B cell (primary cell): ENCODE data around the gene TCF15. TPM values are rescaled to one million over a fixed set of nuclear protein-coding genes. Genes with fewer than 3 reads are reported as not detected.

Experiments used
- ATAC-seq: fragments of 200-7000 bp; cut with Tn5 transposase; one replicate; pipeline ENCODE4 v1.10.0; 2021; ENCODE audit warnings: low read depth, mild to moderate bottlenecking, moderate number of reproducible peaks, moderate library complexity
- CTCF ChIA-PET: fragments of 350-600 bp; sonication (Branson Sonifier 250); formaldehyde crosslinking; loops from one replicate; lab custom pipeline; 2021; ENCODE audit warnings: antibody characterized with exemption, inconsistent platforms; lab: Charles Lee
- POLR2A ChIA-PET: fragments of 350-600 bp; sonication (Branson Sonifier 250); formaldehyde crosslinking; loops from one replicate; lab custom pipeline; 2021; ENCODE audit warnings: antibody characterized with exemption; lab: Charles Lee
- DNase-seq: peaks from one replicate; pipeline ENCODE4 v3.0.0; 2013
- H2AFZ ChIP-seq: 2 replicates; pipeline ENCODE4 v1.6.1; 2012; ENCODE audit warnings: mild to moderate bottlenecking, low read depth, low read length; ENCODE audit not compliant: insufficient read depth, poor library complexity, severe bottlenecking
- H3K27ac ChIP-seq, 2 donors: 1 replicate in 1 of 2; 2 replicates in 1 of 2; pipeline ENCODE4 v1.5.1; 2012 to 2013; ENCODE audit warnings: low read length in 2 of 2, mild to moderate bottlenecking in 2 of 2, moderate library complexity in 1 of 2
- H3K27me3 ChIP-seq, 4 experiments: fragments of 200-600 bp in 1 of 4; sonication (generic) in 1 of 4; replicated peaks in 1 of 4; 1 replicate in 2 of 4; 2 replicates in 2 of 4; pipeline versions ENCODE4 v1.6.1 to v1.7.0; 2013 to 2016; ENCODE audit warnings: low read length in 3 of 4, mild to moderate bottlenecking in 2 of 4, mixed read lengths in 1 of 4, moderate library complexity in 1 of 4; ENCODE audit not compliant: insufficient read depth in 4 of 4, control insufficient read depth in 3 of 4; ENCODE audit errors: control extremely low read depth in 1 of 4
- H3K36me3 ChIP-seq, 2 experiments: replicated peaks in 1 of 2; 1 replicate in 1 of 2; 2 replicates in 1 of 2; pipeline versions ENCODE4 v1.6.1 to v1.7.1; 2013; ENCODE audit warnings: low read length in 1 of 2; ENCODE audit not compliant: insufficient read depth in 2 of 2, control insufficient read depth in 1 of 2; ENCODE audit errors: control extremely low read depth in 1 of 2, extremely low read depth in 1 of 2
- H3K4me1 ChIP-seq, 2 donors: fragments of 200-600 bp in 1 of 2; sonication (generic) in 1 of 2; 1 replicate in 1 of 2; 2 replicates in 1 of 2; pipeline versions ENCODE4 v1.5.1 to v1.6.1; 2013 to 2017; ENCODE audit warnings: low read length in 2 of 2; ENCODE audit not compliant: control insufficient read depth in 2 of 2, insufficient read depth in 2 of 2
- H3K4me2 ChIP-seq: replicated peaks from 2 replicates; pipeline ENCODE3; 2012; ENCODE audit warnings: mild to moderate bottlenecking, low read depth, low read length; ENCODE audit not compliant: poor library complexity, severe bottlenecking
- H3K4me3 ChIP-seq, 5 experiments: fragments of 200-600 bp in 1 of 5; sonication (generic) in 1 of 5; 1 replicate in 3 of 5; 2 replicates in 2 of 5; pipeline versions ENCODE4 v1.5.1 to v1.7.0; 2011 to 2016; ENCODE audit warnings: low read length in 4 of 5, mild to moderate bottlenecking in 4 of 5, low read depth in 2 of 5, control low read depth in 1 of 5, moderate library complexity in 1 of 5; ENCODE audit not compliant: insufficient read depth in 1 of 5; ENCODE audit errors: control extremely low read depth in 1 of 5, extremely low read depth in 1 of 5
- H3K79me2 ChIP-seq: fragments of 200-600 bp; sonication (generic); one replicate; pipeline ENCODE4 v1.6.0; 2016; ENCODE audit warnings: low read length; ENCODE audit not compliant: control insufficient read depth, insufficient read depth
- H3K9ac ChIP-seq: fragments of 200-600 bp; sonication (generic); 2 replicates; pipeline ENCODE4 v1.6.1; 2017; ENCODE audit warnings: mild to moderate bottlenecking, low read length, moderate library complexity
- H3K9me3 ChIP-seq, 3 donors: one replicate each; pipeline versions ENCODE4 v1.6.1 to v1.7.1; 2013; ENCODE audit warnings: low read length in 2 of 3; ENCODE audit not compliant: control insufficient read depth in 2 of 3, insufficient read depth in 1 of 3; ENCODE audit errors: control extremely low read depth in 1 of 3
- H4K20me1 ChIP-seq: 2 replicates; pipeline ENCODE4 v1.6.0; 2012; ENCODE audit warnings: mild to moderate bottlenecking, low read length; ENCODE audit not compliant: insufficient read depth, control insufficient read depth, poor library complexity, severe bottlenecking
- H3K27ac Mint-ChIP-seq: one replicate; pipeline ENCODE4 v1.8.0; 2021; ENCODE audit warnings: mixed read lengths
- H3K27me3 Mint-ChIP-seq: one replicate; pipeline ENCODE4 v1.8.0; 2021; ENCODE audit warnings: mixed read lengths
- H3K4me1 Mint-ChIP-seq: one replicate; pipeline ENCODE4 v1.8.0; 2021; ENCODE audit warnings: mixed read lengths
- H3K4me3 Mint-ChIP-seq: one replicate; pipeline ENCODE4 v1.8.0; 2021; ENCODE audit warnings: mixed read lengths
- H3K9me3 Mint-ChIP-seq: one replicate; pipeline ENCODE4 v1.8.0; 2022; ENCODE audit warnings: mixed read lengths; ENCODE audit not compliant: insufficient read depth
- CTCF ChIP-seq: fragments of 200-600 bp; IDR thresholded peaks from one replicate; pipeline ENCODE4 v1.8.0; 2022; ENCODE audit warnings: antibody characterized with exemption, mild to moderate bottlenecking
- EZH2 ChIP-seq: IDR thresholded peaks from 2 replicates; pipeline ENCODE4 v1.6.1; 2012; ENCODE audit warnings: borderline replicate concordance, low read depth, mild to moderate bottlenecking, moderate library complexity, low read length; ENCODE audit not compliant: insufficient read depth, poor library complexity, severe bottlenecking
- WGBS: methylation state at CpG from one replicate; pipeline ENCODE4 v1.1.5; 2013; ENCODE audit warnings: missing lambda C conversion rate; ENCODE audit not compliant: insufficient coverage; 5-methylcytosine and 5-hydroxymethylcytosine counted together
- intact Hi-C: fragments of 100-400 bp; cut with micrococcal nuclease; formaldehyde crosslinking; loops from one replicate; pipeline ENCODE4 v1.10.0; 2022
- polyA plus RNA-seq: library from polyadenylated mRNA; depleted of rRNA; stranded (reverse); fragments of >200 nt; gene quantifications from 2 replicates; pipeline ENCODE4 v1.2.3, GENCODE V29; 2012
- total RNA-seq, 2 donors: library from RNA; stranded (reverse); fragments of 120-200 nt in 1 of 2; gene quantifications; 1 replicate in 1 of 2; 2 replicates in 1 of 2; pipeline versions ENCODE4 v1.2.3 to v1.2.4, GENCODE V29; 2013 to 2022

Gene TCF15
- total and polyA plus RNA-seq, 2 donors (not counting 1 experiment from before 2014, with no cell fraction given) = not detected

DNA sequence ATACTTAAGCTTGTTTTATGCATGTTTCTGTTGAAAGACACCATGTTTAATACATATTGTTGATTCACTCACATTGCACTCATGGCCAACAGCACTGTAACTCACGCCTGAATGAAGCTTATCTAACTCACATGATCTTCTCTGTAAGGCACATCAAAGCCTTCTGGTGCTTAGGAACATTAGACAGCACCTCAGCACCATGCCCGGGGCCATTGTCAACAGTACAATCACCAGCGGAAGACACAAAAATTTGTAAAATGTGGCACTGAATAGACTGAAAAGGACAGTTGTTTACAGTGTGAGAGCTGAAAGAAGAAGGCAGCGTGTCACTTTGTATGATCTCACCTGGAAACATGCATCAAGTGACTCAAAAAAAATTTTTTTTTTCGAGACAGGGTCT is 8.9 kb upstream of the TCF15 start:
- ChIA-PET CTCF (interaction anchor here (1.5 kb wide), 1 partner anchor 27 kb away, joined by 4 read pairs; no protein-coding TSS in a partner anchor), POLR2A (no interaction called here)
- no peak overlapping the region for H3K4me2 ChIP-seq
- no peaks in the 10 kb centered on the region for H3K36me3 ChIP-seq
- H3K4me1 ChIP-seq = no peaks in the 10 kb centered on the region
- Mint-ChIP-seq H3K27me3 (peaks cover 57% of the 10 kb centered on the region), H3K27ac (no peak overlapping the region), H3K9me3 (peaks cover 4% of the 10 kb centered on the region), H3K4me1 (no peaks in the 10 kb centered on the region), H3K4me3 (no peak overlapping the region)
- no peak overlapping the region for H3K27ac ChIP-seq
- intact Hi-C loops = no loop called here
- H3K27me3 ChIP-seq = peaks cover 0 to 17% (median 3%) of the 10 kb centered on the region in 4 experiments
- no peak overlapping the region for H3K4me3 ChIP-seq
- WGBS = 93% methylated on average over 3 of the region's 5 CpGs
- no peaks in the 10 kb centered on the region for H3K79me2 ChIP-seq
- DNase-seq (no peak), ATAC-seq (no peak)
- no peak overlapping the region for H3K9ac ChIP-seq
- H2AFZ ChIP-seq = no peak overlapping the region
- TF ChIP-seq EZH2 (no peak), CTCF (no peak)
- H4K20me1 ChIP-seq = no peaks in the 10 kb centered on the region
- H3K9me3 ChIP-seq = peaks cover 0 to 9% (median 5%) of the 10 kb centered on the region in 3 donors

GRCh38 chr20:617934-618690 is 8.0 kb upstream of the TCF15 start:
- Histone ChIP-seq H3K27ac (no peak overlapping the region), H3K27me3 (peaks cover 0 to 18% (median 3%) of the 10 kb centered on the region in 4 experiments), H4K20me1 (no peaks in the 10 kb centered on the region), H3K4me3 (no peak overlapping the region), H3K9me3 (peaks cover 0 to 9% (median 5%) of the 10 kb centered on the region in 3 donors), H3K9ac (no peak overlapping the region), H3K79me2 (no peaks in the 10 kb centered on the region), H3K4me1 (no peaks in the 10 kb centered on the region), H3K36me3 (no peaks in the 10 kb centered on the region), H3K4me2 (no peak overlapping the region), H2AFZ (no peak overlapping the region)
- no peak overlapping the region for H3K27ac Mint-ChIP-seq
- no peak overlapping the region for H3K4me3 Mint-ChIP-seq
- TF ChIP-seq EZH2 (no peak), CTCF (no peak)
- peaks cover 4% of the 10 kb centered on the region for H3K9me3 Mint-ChIP-seq
- 56% methylated on average over 4 of the region's 4 CpGs for WGBS
- intact Hi-C loops = no loop called here
- no peaks in the 10 kb centered on the region for H3K4me1 Mint-ChIP-seq
- DNase-seq = no peak
- ChIA-PET POLR2A (no interaction called here), CTCF (interaction anchor here (0.7 to 1.5 kb wide), 2 partner anchors 15 to 27 kb away, joined by 3 to 4 read pairs; no protein-coding TSS in a partner anchor)
- no peak for ATAC-seq
- peaks cover 59% of the 10 kb centered on the region for H3K27me3 Mint-ChIP-seq
